ENCODE results near the gene CBX2.

- TF ChIP-seq TAF1 (IDR thresholded peaks at IDR 0.05; ENCODE audit: borderline replicate concordance, insufficient read depth, low read length) = no peak
- TF ChIP-seq SIN3A (IDR thresholded peaks at IDR 0.05; ENCODE audit: borderline replicate concordance, insufficient read depth, low read length) = no peak
- TF ChIP-seq FOXP2 (optimal IDR thresholded peaks at IDR 0.05; ENCODE audit: borderline replicate concordance, extremely low read depth, extremely low read length, insufficient read depth) = no peak
These were observed 18.0 kb downstream of the CBX2 start for GRCh38 chr17:79795795-79796443.
